LHCN-M2 (cell line): Measurements from ENCODE around the gene GDPD2. TPM values are rescaled to one million over a fixed set of nuclear protein-coding genes. Genes with fewer than 3 reads are reported as not detected.
A peak's percentile ranks its signal among the peaks of the same experiment; 100 is the strongest.
"Not testable (repeated sequence)": the region's sequence is repeated elsewhere in the genome, so short reads cannot be mapped to it uniquely, and the experiment has no call there.

ENCODE experiments used
- DNase-seq: peaks from one replicate; pipeline ENCODE4 v3.0.0-alpha.2; 2012; ENCODE audit warnings: low read depth
- polyA plus RNA-seq: library from polyadenylated mRNA; unstranded; fragments of >200 nt; gene quantifications from one replicate; pipeline ENCODE4 v1.2.1, GENCODE V29; 2012; ENCODE audit warnings: missing spikeins
- total RNA-seq: library from RNA; depleted of rRNA; stranded (reverse); fragments of >200 nt; gene quantifications from 2 replicates; pipeline ENCODE4 v1.2.3, GENCODE V29; 2014; rRNA removed

GDPD2 gene, protein sequence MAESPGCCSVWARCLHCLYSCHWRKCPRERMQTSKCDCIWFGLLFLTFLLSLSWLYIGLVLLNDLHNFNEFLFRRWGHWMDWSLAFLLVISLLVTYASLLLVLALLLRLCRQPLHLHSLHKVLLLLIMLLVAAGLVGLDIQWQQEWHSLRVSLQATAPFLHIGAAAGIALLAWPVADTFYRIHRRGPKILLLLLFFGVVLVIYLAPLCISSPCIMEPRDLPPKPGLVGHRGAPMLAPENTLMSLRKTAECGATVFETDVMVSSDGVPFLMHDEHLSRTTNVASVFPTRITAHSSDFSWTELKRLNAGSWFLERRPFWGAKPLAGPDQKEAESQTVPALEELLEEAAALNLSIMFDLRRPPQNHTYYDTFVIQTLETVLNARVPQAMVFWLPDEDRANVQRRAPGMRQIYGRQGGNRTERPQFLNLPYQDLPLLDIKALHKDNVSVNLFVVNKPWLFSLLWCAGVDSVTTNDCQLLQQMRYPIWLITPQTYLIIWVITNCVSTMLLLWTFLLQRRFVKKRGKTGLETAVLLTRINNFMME
- total RNA-seq, result not detected in 2 replicates
- polyA plus RNA-seq, result 0.35 TPM

DNA sequence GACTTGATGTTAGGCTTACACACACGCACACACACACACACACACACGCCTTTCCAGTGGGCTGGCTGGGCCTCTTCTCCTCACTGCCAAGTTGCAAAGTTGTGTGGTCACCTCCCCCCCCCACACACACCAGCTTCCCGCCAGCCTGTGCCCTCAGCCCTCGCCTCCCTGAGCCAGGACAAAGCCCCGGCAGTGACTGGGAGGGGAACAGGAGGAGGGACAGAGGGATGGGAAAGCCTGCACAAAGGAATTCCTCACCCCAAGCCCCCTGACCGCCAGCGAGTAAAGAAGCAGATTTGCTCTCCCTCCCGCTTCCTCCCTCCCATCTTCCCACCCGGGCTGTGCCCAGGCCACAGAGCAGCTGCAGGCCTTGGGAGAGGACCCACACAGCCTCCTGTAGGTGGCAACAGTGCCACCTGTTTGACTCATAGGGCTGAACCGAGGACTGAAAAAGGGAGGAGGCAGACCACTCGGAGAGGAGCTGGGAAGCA lies at the start of gene GDPD2:
Gene GDPD2, plus strand, starts transcription at position 464 of the 491 bp plus-strand sequence. CDS start 1,671 bp downstream, outside the sequence.
- DNase-seq, result peak; percentile 14

DNA sequence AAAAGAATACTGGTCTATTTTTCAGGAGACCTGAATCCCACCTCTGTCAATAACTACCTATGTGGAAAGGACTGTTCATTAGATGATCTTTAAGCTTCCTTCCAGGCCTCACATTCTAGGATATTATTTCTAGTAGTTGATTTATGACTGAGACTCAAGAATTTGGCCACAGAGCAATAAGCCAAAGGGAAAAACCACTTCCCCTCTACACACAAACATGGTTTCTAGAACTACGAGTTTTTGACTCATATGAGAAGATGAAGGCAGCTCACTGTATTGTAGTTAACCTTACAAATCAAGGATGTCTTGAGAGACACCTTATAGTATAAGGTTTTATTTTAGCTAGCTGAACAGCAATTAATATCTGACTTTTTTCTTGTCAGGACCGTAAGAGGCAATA lies 36.9 kb upstream of the GDPD2 start:
- DNase-seq, result no peak

DNA sequence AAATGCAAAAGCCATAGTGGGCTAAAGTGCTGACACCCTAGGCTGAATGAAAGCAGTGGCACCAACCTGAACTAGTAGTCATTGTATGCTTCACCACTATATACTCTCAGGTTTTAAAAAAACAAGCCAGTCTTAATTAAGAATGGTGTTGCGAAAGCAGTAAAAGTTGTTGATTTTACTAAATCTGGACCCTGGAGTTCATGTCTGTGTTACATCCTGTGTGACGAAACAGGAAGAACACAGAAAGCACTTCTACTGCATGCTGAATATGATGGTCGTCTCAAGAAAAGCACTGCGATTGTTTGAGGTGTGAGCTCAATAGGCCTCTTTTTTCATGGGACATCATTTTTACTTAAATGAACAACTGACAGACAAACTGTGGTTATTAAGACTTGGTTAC lies 24.2 kb upstream of the GDPD2 start:
- DNase-seq, result peak; percentile 3

DNA sequence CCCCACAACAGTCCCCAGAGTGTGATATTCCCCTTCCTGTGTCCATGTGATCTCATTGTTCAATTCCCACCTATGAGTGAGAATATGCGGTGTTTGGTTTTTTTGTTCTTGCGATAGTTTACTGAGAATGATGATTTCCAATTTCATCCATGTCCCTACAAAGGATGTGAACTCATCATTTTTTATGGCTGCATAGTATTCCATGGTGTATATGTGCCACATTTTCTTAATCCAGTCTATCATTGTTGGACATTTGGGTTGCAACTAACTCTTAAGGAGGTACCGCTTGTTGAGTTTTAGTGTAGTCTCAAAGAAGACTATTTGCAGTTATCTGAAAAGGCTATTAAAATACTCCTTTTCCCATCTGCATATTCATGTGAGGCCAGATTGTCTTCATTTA lies 22.9 kb upstream of the GDPD2 start:
- not testable (repeated sequence) for DNase-seq

DNA sequence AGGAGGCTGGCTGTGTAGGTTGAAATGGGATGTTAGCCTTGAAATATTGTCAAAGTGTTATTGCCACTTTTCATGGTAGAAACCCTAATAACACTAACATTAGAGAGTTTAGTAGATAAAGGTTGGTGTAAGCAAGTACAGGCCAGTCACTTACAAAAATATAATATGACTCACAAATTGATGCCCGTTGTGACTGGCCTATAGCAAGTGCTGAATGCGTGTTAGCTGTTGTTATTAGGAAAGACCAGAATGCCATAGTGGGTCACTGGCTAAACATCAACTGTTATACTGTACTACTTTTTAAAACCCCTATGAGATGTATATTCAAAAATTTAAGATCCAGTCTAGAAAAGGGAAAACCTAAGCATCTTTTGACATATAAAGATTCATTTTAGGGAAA lies 20.4 kb upstream of the GDPD2 start:
- no peak for DNase-seq

DNA sequence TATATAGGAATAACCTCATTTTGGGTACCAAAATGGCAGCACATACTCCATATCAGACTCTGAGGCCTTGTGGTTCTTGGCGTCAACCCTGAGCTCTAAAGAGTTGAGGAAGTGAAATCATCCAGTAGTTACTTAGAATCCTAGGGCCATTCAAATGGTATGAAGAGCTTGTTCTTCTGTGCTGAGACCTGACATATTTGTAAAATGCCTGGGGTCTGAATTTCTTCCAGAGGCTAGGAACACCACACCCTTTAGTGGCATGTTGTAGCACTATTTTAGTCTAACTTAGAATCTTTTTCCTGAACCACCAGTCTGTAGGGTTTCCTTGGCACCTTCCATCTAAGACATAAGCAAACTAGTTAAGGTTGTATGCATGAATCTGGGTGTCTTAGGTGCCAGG lies 18.1 kb upstream of the GDPD2 start:
- DNase-seq, result no peak

DNA sequence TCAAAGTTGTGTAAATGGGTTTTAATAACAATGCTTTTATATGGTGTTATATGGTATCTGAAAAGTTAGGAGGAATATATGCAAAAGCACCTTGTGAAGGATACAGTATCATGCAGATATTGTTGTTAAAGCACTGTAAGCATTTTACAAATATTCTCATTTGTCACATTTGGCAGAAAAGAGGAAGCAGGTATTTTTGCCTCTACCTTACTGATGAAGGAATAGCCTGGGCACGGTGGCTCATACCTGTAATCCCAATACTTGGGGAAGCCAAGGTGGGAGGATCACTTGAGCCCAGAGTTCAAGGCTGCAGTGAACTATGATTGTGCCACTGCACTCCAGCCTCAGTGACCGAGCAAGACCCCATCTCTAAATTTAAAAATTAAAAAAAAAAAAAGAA lies 12.2 kb upstream of the GDPD2 start:
- DNase-seq, result no peak

DNA sequence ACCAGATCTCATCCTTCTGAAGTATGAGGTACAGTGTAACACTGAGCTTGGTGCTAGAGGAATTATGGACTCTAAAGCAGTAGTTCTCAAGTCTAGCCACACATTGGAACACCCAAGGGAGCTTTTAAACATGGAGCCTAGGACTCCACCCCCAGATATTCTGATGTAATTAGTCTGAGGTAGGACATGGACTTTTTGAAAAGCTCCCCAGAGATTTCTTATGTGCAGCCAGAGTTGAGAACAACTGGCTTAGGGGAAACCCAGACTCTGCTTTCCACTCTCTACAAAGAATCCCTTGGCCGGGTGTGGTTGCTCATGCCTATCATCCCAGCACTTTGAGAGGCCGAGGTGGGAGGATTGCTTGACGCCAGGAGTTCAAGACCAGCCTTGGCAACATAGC lies 11.6 kb upstream of the GDPD2 start:
- peak; percentile 5 for DNase-seq

DNA sequence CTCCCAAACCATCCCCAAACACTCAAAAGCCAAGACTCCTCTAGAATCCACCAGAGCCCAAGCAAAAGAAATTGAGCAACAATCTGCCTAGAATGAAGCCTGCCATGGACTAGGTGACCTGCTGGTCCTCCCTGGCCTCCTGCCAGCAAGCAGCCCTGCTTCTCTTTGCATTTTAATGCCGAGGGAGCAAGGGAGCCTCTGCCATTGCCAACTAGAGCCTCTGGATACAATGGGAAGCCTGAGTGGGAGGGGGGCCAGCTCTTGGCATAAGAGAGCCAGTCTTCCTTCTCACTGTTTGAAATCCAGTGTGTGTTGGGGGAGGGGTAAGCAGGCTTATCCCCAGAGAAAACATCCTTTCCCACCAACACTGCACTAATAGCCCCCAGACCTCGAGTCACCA lies 1.5 kb upstream of the GDPD2 start:
- DNase-seq, result no peak

DNA sequence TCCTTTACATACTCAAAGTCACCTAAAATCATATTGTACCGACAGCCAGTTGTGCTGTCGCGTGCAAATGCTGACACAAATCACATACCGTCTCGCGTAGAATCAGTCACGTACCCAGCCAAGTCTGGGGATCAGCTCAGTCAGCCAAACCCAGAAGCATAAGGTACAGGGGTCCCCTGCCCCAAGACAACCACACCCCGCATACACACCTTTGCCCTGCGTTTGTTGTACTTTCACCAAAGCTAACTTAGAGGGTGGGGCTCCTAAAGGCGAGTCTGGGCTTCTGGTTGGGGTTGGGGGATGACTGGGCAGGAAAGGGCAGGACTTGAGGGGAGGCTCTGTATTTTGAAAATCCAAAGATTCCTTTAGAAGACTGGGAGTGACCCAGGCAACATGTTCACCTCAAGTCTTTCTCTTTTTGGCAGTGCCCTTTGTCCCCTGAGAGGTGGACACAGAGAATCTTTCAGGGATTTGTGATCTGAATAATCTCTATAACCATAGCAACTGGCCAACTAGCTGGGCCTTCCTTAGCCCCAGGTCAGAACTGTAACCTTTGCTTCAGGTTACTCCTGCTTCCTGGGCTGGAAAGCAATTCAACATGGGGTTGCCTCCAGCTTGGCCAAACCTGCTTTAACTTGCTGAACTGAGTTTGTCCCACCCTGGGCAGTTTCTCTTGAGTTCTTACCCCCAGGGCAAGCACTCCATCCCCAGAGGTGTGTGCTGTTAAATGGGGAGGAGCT lies 992 bp downstream of the GDPD2 start:
- DNase-seq, result no peak

DNA sequence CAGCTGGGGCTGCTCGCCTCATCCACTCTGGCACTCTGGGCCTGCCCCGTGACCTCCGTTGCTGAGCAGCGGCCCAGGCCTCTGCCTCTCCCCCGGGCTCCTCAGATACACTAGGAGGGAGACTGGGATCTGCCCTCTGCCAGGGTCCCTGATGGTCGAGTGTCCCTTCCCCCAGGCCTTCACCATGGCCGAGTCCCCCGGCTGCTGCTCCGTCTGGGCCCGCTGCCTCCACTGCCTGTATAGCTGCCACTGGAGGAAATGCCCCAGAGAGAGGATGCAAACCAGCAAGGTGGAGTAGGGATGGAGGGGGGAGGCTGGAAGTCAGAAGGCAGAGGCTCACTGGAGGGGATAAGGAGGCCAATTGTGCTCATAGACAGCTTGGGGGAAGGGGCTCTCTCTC lies 1.7 kb downstream of the GDPD2 start:
- DNase-seq, result no peak

DNA sequence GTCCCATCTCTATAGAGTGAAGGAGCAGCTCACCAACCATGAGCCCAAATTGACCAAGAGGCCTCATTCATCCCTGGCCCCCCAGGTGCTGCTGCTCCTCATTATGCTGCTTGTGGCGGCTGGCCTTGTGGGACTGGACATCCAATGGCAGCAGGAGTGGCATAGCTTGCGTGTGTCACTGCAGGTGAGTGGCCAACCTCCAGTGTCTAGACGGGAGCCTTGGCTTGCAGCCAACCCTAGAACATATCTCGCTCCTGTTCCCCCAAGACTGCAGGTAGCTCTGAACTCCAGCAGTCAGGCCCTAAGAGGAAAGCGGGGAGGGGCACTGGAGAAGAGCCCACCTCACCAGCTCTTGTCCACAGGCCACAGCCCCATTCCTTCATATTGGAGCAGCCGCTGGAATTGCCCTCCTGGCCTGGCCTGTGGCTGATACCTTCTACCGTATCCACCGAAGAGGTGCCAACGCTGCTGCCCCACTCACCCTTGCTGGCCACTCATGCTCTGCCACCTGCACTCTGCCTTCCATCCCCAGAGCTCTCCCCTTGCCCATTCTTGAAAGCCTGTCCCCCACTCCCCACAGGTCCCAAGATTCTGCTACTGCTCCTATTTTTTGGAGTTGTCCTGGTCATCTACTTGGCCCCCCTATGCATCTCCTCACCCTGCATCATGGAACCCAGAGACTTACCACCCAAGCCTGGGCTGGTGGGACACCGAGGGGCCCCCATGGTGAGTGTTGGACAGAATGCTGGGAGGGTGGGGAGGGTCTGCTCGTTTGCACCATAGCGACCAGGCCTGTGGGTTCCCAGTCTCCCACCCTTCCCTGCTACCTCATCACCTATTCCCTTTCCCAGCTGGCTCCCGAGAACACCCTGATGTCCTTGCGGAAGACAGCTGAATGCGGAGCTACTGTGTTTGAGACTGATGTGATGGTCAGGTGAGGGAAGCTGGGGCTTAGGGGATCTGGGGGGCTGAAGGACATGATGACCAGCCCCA lies 3.5 kb downstream of the GDPD2 start:
- no peak for DNase-seq

DNA sequence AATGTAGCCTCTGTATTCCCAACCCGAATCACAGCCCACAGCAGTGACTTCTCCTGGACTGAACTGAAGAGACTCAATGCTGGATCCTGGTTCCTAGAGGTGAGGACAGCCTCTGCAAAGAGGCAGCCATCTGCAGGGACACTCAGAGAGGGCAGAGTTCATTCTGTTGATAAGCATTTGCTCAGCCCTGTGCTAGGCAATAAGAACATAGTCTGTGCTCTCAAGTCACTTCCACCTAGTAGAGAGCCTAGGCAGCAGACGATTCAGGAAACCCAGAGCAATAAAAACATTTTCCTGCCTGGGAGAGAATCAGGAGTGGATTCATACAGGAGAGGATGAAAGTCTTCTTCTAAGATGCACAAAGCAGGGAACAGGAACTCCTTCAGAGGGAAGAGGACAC lies 4.3 kb downstream of the GDPD2 start:
- DNase-seq, result no peak

DNA sequence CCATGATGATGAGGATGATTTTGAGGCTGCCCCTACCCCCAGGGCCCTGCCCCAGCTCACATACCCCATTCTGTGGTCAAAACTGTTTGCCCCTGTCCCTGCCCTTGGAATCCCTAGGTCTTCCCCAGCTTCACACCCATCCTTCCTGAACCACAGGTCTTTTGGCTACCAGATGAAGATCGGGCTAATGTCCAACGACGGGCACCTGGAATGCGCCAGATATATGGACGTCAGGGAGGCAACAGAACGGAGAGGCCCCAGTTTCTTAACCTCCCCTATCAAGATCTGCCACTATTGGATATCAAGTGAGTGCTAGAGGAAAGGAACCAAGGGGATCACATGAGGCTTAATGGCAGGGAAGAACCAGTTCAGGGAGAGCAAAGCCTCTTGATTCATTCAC lies 6.6 kb downstream of the GDPD2 start:
- no peak for DNase-seq

DNA sequence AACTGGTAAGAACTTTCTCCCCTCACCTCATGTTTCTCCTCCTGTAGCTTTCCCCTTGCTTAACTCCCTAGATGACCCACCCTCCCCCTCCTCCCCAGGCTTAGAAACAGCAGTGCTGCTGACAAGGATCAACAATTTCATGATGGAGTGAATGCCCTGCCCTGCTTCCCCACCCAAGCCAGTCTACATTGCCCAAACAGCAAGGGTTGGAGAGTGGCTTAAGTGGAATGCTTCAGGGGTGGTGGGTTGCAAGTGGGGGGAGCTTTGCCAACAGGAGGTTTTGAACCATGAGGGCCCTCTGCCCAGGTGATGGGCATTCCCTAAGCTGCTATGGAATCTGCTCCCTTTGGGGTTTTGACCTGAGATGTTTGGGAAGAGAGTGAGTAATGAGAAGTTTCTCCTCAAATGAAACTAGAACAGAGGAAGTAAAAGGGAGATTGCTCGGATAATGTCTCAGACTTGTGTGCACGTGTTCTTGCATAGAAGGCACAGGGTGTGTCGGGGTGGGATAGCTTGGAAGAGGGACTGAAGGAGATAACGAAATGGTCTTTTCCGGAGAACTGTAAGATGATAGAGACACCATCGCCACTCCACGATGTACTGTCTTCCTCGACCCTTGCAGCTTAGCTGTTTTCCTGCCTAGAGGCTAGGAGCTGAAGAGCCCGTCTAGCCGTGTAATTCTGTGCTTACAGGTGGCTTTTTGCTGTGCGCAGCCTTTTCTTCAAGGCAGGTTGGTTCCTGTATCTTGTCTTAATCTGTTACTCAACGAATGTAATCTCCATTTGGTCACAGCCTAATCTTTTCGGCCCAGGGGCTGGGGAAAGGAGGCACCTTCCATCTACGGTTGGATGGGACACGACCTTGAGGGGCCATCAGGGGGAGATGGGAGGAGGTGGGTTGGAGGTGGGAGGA lies 10.1 kb downstream of the GDPD2 start:
- DNase-seq, result no peak

DNA sequence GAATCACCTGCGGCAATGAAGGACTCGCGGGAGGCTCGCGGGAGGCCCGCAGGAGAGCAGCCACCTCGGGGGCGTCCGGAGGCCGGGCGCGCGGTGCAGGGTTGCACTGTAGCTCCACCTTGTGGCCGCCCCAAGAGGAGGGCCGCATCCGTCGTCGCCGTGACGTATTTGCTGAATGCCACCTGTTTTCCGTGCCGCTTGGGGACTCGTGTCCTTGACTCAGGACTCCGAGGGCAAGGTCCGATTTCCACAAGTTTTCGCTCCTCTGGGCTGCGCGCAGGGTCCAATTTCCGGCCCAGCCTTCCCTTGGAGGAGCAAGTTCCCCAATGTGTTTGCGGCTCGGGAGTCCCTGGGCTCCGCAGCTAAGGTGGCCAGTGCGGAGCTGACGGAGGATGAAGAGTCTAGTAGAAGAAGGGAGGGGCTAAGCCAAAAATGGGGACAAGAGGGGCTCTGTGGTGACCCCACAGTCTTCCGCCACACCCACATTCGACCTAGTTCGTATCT lies 10.8 kb downstream of the GDPD2 start:
- peak; percentile 44 for DNase-seq

DNA sequence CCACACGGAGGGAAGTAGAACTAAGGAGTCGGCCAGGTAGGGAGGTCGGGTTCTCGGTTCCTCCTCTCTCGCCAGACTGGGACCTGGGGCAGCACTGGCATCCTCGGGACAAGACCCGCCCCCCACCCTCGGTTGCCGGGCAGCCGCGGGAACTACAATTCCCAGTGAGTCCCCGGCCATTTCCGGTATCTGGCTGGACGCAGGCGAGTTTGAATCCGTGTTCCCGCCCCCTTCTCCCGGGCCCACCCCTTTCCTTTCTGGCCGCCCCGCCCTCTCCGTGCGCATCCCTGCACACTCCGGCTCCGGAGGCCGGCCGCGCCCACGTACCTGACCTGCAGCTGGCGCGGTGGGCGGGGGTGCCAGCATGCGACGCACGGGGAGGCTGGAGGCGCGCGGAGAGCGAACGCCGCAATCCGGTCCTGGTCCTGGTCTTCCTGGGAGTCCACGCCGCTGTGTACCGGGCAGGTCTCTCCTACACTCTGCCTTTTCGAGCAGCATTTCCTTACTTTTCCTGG lies 11.3 kb downstream of the GDPD2 start:
- peak; percentile 74 for DNase-seq

DNA sequence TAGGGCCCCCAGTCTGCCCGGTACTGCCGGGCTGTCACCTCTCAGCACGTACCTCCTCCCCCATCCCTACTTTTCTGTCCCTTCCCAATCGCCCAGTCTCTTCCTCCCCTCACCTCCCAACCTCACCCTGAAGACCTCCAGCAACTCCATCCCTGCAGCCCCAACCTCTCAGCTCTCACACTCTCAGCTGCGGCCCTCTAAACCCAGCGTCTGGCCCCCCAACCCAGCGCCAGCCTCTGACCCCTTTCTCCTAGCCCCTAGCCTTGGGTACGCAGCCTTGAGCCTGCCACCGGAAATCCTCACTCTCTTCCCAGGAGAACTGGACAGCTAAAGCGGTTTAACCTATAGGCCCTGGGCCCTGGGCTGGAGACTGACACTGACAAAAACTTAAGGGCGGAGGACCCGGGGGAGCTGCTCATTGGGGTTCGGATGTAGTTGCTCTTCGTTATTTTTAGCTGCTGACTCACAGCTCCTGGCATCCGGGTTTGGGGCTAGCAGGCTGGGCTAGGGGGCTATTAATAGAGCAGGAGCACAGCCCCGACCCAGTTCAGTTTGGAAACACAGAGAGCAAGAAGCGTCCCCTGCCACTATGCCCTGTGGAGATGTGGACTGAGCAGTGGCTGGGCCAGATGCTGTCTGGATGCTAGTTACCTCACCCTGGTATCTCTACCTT lies 11.9 kb downstream of the GDPD2 start:
- peak; percentile 79 for DNase-seq

DNA sequence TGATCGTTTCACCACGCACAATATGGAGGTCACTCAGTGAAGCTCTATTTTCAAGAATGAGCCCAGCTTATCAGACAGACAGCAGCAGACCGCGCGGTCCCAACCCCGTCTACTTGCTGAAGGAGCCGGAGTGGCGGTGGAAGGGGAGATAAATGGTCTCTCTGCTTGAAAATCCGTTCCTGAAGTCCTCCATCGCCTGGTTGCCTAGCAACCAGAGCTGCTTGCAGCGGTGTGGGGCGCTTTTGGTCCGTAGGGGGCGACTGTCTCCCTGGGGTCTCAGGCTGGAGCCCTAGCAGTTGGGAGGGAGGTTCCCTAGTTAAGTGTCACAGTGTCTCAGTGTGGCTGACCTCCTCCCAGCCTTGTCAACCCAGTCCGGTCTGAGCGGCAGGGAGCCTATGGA lies 13.2 kb downstream of the GDPD2 start:
- no peak for DNase-seq
